ENCODE data around the gene IRF3. TPM values are rescaled to one million over a fixed set of nuclear protein-coding genes. Genes with fewer than 3 reads are reported as not detected.

IRF3 gene
- total RNA-seq, 1 donor from 2014 or later: 34.5 TPM

GRCh38 chr19:49669516-49669915 lies 3.9 kb upstream of the IRF3 start:
- no peak for TF ChIP-seq CTCF (IDR thresholded peaks at IDR 0.05; ENCODE audit: borderline replicate concordance)
- intact Hi-C loops (cut with micrococcal nuclease): no loop called here
- no peaks in the 10 kb centered on the region for H3K9me3 ChIP-seq (replicated peaks)
- H3K4me3 ChIP-seq: no peak overlapping the region
- no peak overlapping the region for H3K27ac ChIP-seq (replicated peaks)
- peaks cover 8% of the 10 kb centered on the region for H3K36me3 ChIP-seq
- H3K4me1 ChIP-seq: peaks cover 32% of the 10 kb centered on the region
- H3K27me3 ChIP-seq (ENCODE audit: low read depth): no peaks in the 10 kb centered on the region
- no peak for DNase-seq

- Histone ChIP-seq H3K9me3 (replicated peaks) (no peaks in the 10 kb centered on the region), H3K4me3 (no peak overlapping the region), H3K27me3 (ENCODE audit: low read depth) (no peaks in the 10 kb centered on the region), H3K4me1 (peaks cover 40% of the 10 kb centered on the region), H3K36me3 (peaks cover 15% of the 10 kb centered on the region), H3K27ac (replicated peaks) (no peak overlapping the region)
- TF ChIP-seq CTCF (IDR thresholded peaks at IDR 0.05; ENCODE audit: borderline replicate concordance): no peak
- no peak for DNase-seq
- intact Hi-C loops (cut with micrococcal nuclease): no loop called here
Measured at GRCh38 chr19:49667473-49667872, 1.8 kb upstream of the IRF3 start.

GRCh38 chr19:49666120-49666444 lies 425 bp upstream of the IRF3 start:
- no peaks in the 10 kb centered on the region for H3K27me3 ChIP-seq (ENCODE audit: low read depth)
- H3K27ac ChIP-seq (replicated peaks): peak overlapping the region; percentile 91
- peak overlapping the region; percentile 90 for H3K4me3 ChIP-seq
- H3K9me3 ChIP-seq (replicated peaks): no peaks in the 10 kb centered on the region
- no peak for TF ChIP-seq CTCF (IDR thresholded peaks at IDR 0.05; ENCODE audit: borderline replicate concordance)
- H3K36me3 ChIP-seq: peaks cover 29% of the 10 kb centered on the region
- no peak for DNase-seq
- intact Hi-C loops (cut with micrococcal nuclease): no loop called here
- H3K4me1 ChIP-seq: peaks cover 32% of the 10 kb centered on the region

- Histone ChIP-seq H3K27me3 (ENCODE audit: low read depth) (no peaks in the 10 kb centered on the region), H3K4me3 (peak overlapping the region; percentile 90)
- intact Hi-C loops (cut with micrococcal nuclease): no loop called here
Measured at GRCh38 chr19:49665036-49665350, 664 bp downstream of the IRF3 start.

GRCh38 chr19:49664171-49665035 lies 1.3 kb downstream of the IRF3 start:
- TF ChIP-seq CTCF (IDR thresholded peaks at IDR 0.05; ENCODE audit: borderline replicate concordance): peak; percentile 51
- Histone ChIP-seq H3K27me3 (ENCODE audit: low read depth) (no peaks in the 10 kb centered on the region), H3K27ac (replicated peaks) (peak overlapping the region; percentile 91), H3K4me3 (peak overlapping the region; percentile 90), H3K36me3 (peaks cover 38% of the 10 kb centered on the region), H3K4me1 (peaks cover 32% of the 10 kb centered on the region), H3K9me3 (replicated peaks) (no peaks in the 10 kb centered on the region)
- peak; percentile 89 for DNase-seq
- intact Hi-C loops (cut with micrococcal nuclease): no loop called here

More at GRCh38 chr19:49665036-49665350, 664 bp downstream of the IRF3 start:
- Histone ChIP-seq H3K27ac (replicated peaks) (peak overlapping the region; percentile 91), H3K4me1 (peaks cover 32% of the 10 kb centered on the region), H3K36me3 (peaks cover 32% of the 10 kb centered on the region), H3K9me3 (replicated peaks) (no peaks in the 10 kb centered on the region)
- TF ChIP-seq CTCF (IDR thresholded peaks at IDR 0.05; ENCODE audit: borderline replicate concordance): no peak
- DNase-seq: no peak

Data from left ventricle myocardium inferior (tissue), 1 donor.